ENCODE results near the gene ARID1B. TPM values are rescaled to one million over a fixed set of nuclear protein-coding genes. Genes with fewer than 3 reads are reported as not detected.

ARID1B gene
- total RNA-seq, 1 donor from 2014 or later: 43.4 TPM

DNA sequence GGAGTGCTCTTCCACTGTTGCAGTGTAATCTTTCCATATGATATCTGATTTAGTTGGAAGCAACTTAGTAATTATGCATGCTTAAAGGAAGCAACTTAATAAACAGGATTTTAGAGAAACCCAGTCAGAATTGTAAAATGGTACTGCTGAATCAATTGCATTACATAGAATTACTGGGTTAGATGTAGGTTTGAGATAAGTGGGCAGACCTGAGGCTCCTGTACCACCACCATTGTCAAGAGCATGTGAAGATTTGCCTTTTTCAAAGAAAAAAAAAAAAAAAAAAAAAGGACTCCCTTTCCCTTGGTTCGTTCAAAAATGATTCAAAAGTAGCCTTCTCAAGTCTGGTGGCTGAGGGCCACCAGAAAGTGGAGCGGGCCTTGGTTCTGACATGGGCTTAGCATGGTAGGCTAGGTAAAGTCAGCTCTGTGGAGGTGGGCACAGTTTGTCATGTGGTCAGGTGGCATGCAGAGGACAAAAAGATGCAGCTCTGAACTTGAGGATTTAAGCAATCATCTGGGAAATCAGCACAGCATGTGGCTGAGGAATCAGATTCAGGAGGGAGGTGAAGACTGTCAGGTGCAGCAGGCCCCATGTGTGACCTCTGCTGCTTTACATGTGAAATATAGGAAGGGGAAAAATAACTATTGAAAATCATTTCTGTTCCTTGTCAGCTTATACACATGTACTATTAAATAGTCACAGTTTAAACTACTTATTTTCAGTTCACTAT is 32.4 kb downstream of the ARID1B start:
- intact Hi-C loops (cut with micrococcal nuclease): no loop called here
- Histone ChIP-seq H3K27ac (replicated peaks) (peak overlapping the region; percentile 46), H3K36me3 (no peaks in the 10 kb centered on the region), H3K4me3 (no peak overlapping the region), H3K27me3 (ENCODE audit: low read depth) (no peaks in the 10 kb centered on the region), H3K9me3 (replicated peaks) (peaks cover 4% of the 10 kb centered on the region), H3K4me1 (peaks cover 87% of the 10 kb centered on the region)
- TF ChIP-seq, protein P1, sequence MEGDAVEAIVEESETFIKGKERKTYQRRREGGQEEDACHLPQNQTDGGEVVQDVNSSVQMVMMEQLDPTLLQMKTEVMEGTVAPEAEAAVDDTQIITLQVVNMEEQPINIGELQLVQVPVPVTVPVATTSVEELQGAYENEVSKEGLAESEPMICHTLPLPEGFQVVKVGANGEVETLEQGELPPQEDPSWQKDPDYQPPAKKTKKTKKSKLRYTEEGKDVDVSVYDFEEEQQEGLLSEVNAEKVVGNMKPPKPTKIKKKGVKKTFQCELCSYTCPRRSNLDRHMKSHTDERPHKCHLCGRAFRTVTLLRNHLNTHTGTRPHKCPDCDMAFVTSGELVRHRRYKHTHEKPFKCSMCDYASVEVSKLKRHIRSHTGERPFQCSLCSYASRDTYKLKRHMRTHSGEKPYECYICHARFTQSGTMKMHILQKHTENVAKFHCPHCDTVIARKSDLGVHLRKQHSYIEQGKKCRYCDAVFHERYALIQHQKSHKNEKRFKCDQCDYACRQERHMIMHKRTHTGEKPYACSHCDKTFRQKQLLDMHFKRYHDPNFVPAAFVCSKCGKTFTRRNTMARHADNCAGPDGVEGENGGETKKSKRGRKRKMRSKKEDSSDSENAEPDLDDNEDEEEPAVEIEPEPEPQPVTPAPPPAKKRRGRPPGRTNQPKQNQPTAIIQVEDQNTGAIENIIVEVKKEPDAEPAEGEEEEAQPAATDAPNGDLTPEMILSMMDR (IDR thresholded peaks at IDR 0.05; ENCODE audit: borderline replicate concordance): no peak
- no peak for DNase-seq

DNA sequence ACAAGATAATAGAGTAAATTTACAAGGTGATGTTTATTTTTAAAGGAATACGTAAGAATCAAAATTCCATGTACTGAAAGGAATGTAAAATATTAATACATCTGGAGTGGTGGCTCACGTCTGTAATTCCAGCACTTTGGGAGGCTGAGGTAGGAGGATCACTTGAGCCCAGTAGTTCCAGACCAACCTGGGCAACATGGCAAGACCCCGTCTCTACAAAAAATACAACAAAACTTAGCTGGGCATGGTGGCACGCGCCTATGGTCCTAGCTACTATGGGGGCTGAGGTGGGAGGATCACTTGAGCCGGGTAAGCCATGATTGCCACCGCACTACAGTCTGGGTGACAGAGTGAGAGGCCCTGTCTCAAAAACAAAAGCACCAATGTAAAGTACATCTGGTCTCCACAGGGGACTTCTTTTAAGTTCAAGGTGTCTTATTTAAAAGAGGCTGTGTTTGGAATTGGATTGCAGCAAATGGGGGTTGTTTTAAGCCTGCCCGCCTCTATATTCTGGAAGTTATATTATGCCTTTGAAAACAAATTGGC is 36.9 kb downstream of the ARID1B start:
- intact Hi-C loops (cut with micrococcal nuclease): no loop called here
- TF ChIP-seq, protein P1 (IDR thresholded peaks at IDR 0.05; ENCODE audit: borderline replicate concordance): no peak
- Histone ChIP-seq H3K36me3 (no peaks in the 10 kb centered on the region), H3K27me3 (ENCODE audit: low read depth) (no peaks in the 10 kb centered on the region), H3K9me3 (replicated peaks) (peaks cover 4% of the 10 kb centered on the region), H3K4me3 (no peak overlapping the region), H3K27ac (replicated peaks) (no peak overlapping the region), H3K4me1 (peaks cover 97% of the 10 kb centered on the region)
- DNase-seq: no peak

DNA sequence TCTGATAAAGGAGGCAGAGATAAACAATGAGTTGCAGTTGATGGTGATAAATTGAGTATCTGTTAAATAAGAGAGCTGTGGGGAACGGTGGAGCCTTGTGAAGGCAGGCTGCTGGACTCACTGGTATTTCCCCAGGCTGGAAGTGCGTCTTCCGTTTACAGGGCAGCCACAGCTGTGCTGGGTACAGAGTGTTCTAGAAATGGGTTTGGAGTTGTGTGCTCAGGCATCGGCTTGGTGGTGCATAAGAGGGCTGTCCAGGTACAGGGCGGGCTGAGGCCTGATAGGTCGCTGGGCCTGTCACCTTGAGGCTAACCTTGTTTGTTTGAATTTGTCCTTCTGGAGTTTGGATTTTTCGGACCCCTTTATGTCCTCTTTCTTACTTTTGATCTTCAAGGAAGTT is 39.3 kb downstream of the ARID1B start:
- Histone ChIP-seq H3K27ac (replicated peaks) (peak overlapping the region; percentile 21), H3K4me1 (peaks cover 95% of the 10 kb centered on the region), H3K27me3 (ENCODE audit: low read depth) (no peaks in the 10 kb centered on the region), H3K9me3 (replicated peaks) (no peaks in the 10 kb centered on the region), H3K4me3 (no peak overlapping the region), H3K36me3 (no peaks in the 10 kb centered on the region)
- intact Hi-C loops (cut with micrococcal nuclease): no loop called here
- DNase-seq: no peak
- TF ChIP-seq, protein P1 (IDR thresholded peaks at IDR 0.05; ENCODE audit: borderline replicate concordance): no peak

DNA sequence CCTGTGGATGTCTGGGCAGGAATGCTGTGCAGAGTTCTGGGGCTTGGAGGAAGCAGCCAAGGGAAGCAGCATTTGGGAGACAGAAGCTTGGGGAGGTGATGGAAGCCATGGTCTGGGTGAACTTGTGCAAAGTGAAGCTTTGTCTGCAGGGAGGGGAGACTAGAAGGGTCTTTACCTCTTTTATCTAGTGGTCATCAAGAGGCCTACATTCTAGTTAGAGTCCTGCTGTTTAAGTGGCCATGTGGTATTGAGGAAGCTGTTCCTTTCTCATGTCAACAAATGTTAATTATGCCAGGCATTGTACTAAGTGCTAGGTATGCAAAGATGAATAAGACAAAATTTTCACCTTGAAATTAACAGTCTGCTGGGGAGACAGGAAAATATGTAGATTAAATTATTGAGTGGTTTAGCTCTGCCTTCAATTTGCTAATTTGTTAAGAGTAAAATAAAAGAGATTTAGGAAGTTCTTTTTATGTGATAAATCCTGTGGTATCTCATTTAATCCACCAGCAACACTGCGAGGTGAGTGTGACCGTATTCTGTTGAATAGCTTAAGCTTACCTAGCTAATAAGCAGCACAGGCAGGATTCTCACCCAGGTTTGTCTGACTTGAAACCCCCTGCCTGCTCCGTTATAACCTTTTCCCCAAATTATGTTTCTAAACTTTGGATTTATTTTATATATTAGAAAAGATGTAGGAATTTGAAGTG is 43.1 kb downstream of the ARID1B start:
- TF ChIP-seq, protein P1 (IDR thresholded peaks at IDR 0.05; ENCODE audit: borderline replicate concordance): no peak

DNA sequence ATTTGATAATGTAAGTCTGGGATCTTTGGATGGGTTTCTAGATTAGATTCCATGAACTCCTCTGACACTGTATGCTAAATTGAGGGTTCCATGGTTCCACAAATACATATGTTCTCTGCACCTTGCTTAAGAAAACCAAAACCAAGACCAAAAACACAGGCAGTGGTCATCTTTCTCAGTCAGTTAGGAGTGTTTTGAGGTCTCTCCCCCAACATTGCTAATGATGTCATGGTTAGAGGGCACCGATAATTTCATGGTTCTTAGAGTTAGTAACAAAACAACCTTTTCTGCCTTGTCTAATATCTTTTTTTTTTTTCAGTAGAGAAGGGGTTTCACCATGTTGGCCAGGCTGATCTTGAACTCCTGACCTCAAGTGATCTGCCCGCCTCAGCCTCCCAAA is 44.5 kb downstream of the ARID1B start:
- TF ChIP-seq, protein P1 (IDR thresholded peaks at IDR 0.05; ENCODE audit: borderline replicate concordance): no peak
- Histone ChIP-seq H3K27ac (replicated peaks) (no peak overlapping the region), H3K4me3 (no peak overlapping the region), H3K27me3 (ENCODE audit: low read depth) (no peaks in the 10 kb centered on the region), H3K4me1 (peaks cover 95% of the 10 kb centered on the region), H3K36me3 (no peaks in the 10 kb centered on the region), H3K9me3 (replicated peaks) (no peaks in the 10 kb centered on the region)
- DNase-seq: no peak
- intact Hi-C loops (cut with micrococcal nuclease): no loop called here

More for the DNA sequence above, 43.1 kb downstream of the ARID1B start:
- no peak for DNase-seq
- H3K4me1 ChIP-seq: peaks cover 97% of the 10 kb centered on the region
- H3K9me3 ChIP-seq (replicated peaks): no peaks in the 10 kb centered on the region
- no peaks in the 10 kb centered on the region for H3K27me3 ChIP-seq (ENCODE audit: low read depth)
- H3K27ac ChIP-seq (replicated peaks): no peak overlapping the region
- no peaks in the 10 kb centered on the region for H3K36me3 ChIP-seq
- intact Hi-C loops (cut with micrococcal nuclease): no loop called here
- no peak overlapping the region for H3K4me3 ChIP-seq
